Calu3 (cell line): ENCODE measurements around the gene MBD6. TPM values are rescaled to one million over a fixed set of nuclear protein-coding genes. Genes with fewer than 3 reads are reported as not detected.

Experiments
- BruUV-seq: library from RNA; stranded (reverse); fragments of 400-500 nt; replicated peaks from 2 replicates; lab custom pipeline; 2021; lab: Mats Ljungman, UMichigan
- CTCF ChIA-PET: fragments of 300-600 bp; sonication (Branson Sonifier 250); formaldehyde crosslinking; loops from one replicate; lab custom pipeline; 2022; ENCODE audit warnings: antibody characterized with exemption; lab: Charles Lee
- DNase-seq: peaks from one replicate; pipeline ENCODE4 v3.0.0; 2022
- H3K27ac Mint-ChIP-seq: one replicate; pipeline ENCODE4 v1.8.0; 2022; ENCODE audit warnings: mixed read lengths; ENCODE audit not compliant: unreplicated experiment
- H3K27me3 Mint-ChIP-seq: one replicate; pipeline ENCODE4 v1.8.0; 2022; ENCODE audit warnings: mixed read lengths; ENCODE audit not compliant: unreplicated experiment
- H3K36me3 Mint-ChIP-seq: one replicate; pipeline ENCODE4 v1.8.0; 2022; ENCODE audit warnings: mild to moderate bottlenecking, moderate library complexity, mixed read lengths; ENCODE audit not compliant: insufficient read depth, unreplicated experiment
- H3K4me1 Mint-ChIP-seq: one replicate; pipeline ENCODE4 v1.8.0; 2022; ENCODE audit warnings: mild to moderate bottlenecking, low read depth, mixed read lengths; ENCODE audit not compliant: unreplicated experiment
- H3K4me3 Mint-ChIP-seq: one replicate; pipeline ENCODE4 v1.8.0; 2022; ENCODE audit warnings: mild to moderate bottlenecking, low read depth, moderate library complexity, mixed read lengths; ENCODE audit not compliant: unreplicated experiment
- H3K9me3 Mint-ChIP-seq: one replicate; pipeline ENCODE4 v1.8.0; 2022; ENCODE audit warnings: low read depth, mixed read lengths; ENCODE audit not compliant: unreplicated experiment
- intact Hi-C: fragments of 100-400 bp; cut with micrococcal nuclease; formaldehyde crosslinking; loops from one replicate; pipeline ENCODE4 v1.10.0; 2022; ENCODE audit not compliant: unreplicated experiment
- total RNA-seq: library from RNA; stranded (reverse); gene quantifications from 2 replicates; pipeline ENCODE4 v1.2.3, GENCODE V29; 2022
- TF ChIP-seq, protein P1 (sequence below): fragments of 200-600 bp; IDR thresholded peaks from one replicate; pipeline ENCODE4 v1.8.0; 2022; ENCODE audit warnings: antibody characterized with exemption; ENCODE audit not compliant: unreplicated experiment

Gene MBD6
- total RNA-seq, 1 experiment from 2014 or later: 127 TPM

DNA sequence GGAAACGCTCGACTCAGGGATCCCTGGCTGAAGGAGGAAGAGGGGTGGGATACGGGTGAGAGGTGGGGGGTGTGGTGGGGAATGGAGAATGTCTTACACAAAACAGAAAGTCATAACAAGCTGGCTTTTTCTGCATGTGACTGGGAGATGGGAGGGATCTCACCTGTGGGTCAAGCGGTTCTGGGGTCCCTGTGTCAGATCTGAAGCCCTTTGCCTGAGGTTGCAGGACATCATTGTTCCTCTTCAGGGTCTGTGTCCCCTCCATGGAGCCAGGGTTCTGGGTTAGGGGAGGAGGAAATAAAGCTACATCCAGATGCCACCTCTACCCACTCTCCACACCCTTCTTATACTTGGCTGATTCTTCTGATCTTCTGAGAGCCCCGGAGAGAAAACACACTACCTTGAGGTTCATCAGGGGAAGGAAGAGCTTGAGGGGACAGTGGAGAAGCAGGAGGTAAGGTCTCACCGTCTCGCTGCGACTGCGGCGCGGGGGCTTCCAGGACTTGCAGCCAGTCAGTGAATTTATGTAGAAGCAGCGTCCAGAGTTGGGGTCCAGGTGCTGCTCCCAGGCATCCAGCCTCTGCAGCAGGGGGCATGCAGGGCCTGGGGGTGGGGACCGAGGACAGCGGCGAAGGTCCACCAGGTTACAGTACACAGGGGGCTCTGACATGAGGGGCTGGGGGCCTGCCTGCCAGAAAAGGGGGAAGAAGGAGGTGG lies 45.5 kb upstream of the MBD6 start:
- BruUV-seq: no TSS peak
- DNase-seq: no peak
- Mint-ChIP-seq H3K27me3 (peaks cover 100% of the 10 kb centered on the region), H3K36me3 (no peaks in the 10 kb centered on the region), H3K4me3 (no peak overlapping the region), H3K27ac (no peak overlapping the region), H3K4me1 (peaks cover 31% of the 10 kb centered on the region), H3K9me3 (no peaks in the 10 kb centered on the region)
- CTCF ChIA-PET: interaction anchor here (0.6 kb wide), 1 partner anchor 45 kb away, joined by 4 read pairs; no protein-coding TSS in a partner anchor
- TF ChIP-seq, protein P1, sequence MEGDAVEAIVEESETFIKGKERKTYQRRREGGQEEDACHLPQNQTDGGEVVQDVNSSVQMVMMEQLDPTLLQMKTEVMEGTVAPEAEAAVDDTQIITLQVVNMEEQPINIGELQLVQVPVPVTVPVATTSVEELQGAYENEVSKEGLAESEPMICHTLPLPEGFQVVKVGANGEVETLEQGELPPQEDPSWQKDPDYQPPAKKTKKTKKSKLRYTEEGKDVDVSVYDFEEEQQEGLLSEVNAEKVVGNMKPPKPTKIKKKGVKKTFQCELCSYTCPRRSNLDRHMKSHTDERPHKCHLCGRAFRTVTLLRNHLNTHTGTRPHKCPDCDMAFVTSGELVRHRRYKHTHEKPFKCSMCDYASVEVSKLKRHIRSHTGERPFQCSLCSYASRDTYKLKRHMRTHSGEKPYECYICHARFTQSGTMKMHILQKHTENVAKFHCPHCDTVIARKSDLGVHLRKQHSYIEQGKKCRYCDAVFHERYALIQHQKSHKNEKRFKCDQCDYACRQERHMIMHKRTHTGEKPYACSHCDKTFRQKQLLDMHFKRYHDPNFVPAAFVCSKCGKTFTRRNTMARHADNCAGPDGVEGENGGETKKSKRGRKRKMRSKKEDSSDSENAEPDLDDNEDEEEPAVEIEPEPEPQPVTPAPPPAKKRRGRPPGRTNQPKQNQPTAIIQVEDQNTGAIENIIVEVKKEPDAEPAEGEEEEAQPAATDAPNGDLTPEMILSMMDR: no peak
- intact Hi-C loops: no loop called here

DNA sequence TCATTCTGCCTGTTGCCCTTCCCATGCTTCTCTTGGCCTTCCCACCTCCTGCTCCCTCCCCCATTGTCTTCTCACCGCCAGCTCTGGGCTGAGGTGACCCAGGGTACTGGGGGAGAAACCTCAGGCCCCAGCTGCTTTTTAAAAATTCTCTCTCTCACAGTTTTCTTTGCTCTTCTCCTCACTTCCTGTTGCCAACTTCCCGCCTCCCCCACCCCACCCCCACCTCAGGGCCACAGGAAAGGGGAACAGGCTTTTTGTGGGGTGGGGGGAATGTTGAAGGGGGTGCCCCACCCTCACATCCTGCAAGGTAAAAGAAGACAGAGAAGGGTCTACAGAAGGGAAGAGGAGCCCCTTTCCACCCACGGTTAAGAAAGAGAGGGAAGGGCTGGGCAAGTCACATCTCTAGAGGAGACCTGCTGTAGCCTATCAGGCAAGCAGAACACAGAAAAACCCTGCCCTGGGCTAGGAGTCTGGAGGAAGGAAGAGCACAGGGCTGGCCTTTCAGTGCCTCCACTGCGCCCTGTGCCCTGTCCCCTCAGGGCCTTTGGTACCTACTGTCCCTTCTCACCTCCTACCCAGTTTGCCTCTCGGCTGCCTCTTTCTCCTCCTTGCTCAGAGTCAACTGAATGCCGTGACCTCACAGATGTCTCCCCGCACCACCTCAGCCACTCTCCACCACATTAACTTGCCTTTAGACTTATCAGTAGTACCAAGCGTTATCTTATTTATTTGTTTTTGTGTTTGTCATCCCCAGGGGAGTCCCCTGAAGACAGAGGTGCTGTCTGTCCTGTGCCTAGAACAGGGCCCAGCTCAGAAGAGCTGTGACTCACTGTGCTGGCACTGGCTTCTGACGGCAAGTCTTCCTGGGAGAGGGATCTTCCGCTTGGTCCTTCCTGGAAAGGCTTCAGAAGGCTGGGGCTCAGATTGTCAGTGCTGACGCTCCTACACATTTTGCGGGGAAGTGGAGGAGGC lies 44.6 kb upstream of the MBD6 start:
- H3K4me1 Mint-ChIP-seq: peaks cover 31% of the 10 kb centered on the region
- no peak overlapping the region for H3K27ac Mint-ChIP-seq
- no TSS peak for BruUV-seq
- no peaks in the 10 kb centered on the region for H3K36me3 Mint-ChIP-seq
- H3K9me3 Mint-ChIP-seq: no peaks in the 10 kb centered on the region
- intact Hi-C loops: no loop called here
- H3K27me3 Mint-ChIP-seq: peaks cover 97% of the 10 kb centered on the region
- DNase-seq: no peak
- CTCF ChIA-PET: interaction anchor here (0.6 kb wide), 1 partner anchor 46 kb away, joined by 4 read pairs; no protein-coding TSS in a partner anchor
- TF ChIP-seq, protein P1: no peak
- H3K4me3 Mint-ChIP-seq: no peak overlapping the region

DNA sequence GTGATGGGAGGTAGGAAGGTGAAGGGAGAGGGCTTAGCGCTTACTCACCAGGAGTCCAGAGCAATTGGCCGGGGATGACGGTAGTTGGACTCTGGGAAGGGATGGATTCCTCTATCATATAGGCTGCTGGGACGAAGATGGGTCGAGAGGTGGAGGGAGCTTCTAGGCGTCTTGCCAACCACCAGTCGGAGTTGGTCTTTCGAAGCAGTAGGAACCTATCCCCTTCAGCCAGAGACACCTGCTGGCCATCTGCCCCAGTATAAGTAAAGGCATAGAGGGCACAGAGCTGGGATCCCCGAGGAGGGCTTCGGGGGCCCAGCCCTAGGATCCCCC lies 43.6 kb upstream of the MBD6 start:
- CTCF ChIA-PET: no interaction called here
- intact Hi-C loops: no loop called here
- Mint-ChIP-seq H3K36me3 (no peaks in the 10 kb centered on the region), H3K4me3 (no peak overlapping the region), H3K9me3 (no peaks in the 10 kb centered on the region), H3K27ac (no peak overlapping the region), H3K27me3 (peaks cover 97% of the 10 kb centered on the region), H3K4me1 (peaks cover 31% of the 10 kb centered on the region)
- no peak for DNase-seq
- TF ChIP-seq, protein P1: no peak
- no TSS peak for BruUV-seq

DNA sequence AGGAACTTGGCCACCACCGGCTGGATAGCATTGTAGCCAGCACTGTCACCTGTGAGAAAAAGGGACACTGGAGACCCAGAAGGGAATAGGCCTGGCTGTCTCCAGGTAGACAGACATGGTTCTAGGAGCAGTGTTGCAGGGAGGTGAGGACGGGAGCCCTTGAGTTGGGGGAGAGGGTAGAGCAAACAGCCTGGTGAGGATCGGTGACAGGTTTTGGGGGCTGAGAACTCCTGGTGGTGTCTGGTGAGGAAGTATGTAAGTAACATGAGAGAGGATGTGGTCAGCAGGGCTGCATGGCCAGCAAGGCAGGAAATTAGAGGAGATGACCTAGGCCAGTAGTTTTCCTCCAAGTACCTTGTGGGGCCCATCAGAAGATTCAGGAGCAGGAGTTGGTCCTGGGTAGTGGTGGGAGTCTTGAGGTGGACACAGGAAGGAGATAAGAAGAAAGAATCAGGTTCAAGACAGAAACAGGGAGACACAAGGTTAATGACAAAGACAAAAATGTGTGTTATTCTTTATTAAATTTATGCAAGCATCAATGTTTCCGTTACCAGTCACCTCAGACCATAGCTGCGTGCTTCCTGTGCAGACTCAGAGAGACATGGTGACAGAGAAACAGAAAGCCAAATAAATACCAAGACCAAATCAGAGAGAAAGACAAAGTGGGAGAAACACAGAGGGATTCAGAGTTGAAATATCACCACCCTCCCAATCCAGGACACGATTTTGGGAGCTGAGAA lies 43.1 kb upstream of the MBD6 start, which contains the start of gene ARHGAP9:
Gene ARHGAP9, minus strand, starts transcription at position 491 of the 740 bp plus-strand sequence. Its CDS starts 460 bp downstream, at position 31.
- no peak for DNase-seq
- no peaks in the 10 kb centered on the region for H3K9me3 Mint-ChIP-seq
- CTCF ChIA-PET: no interaction called here
- intact Hi-C loops: no loop called here
- BruUV-seq: no TSS peak
- H3K4me3 Mint-ChIP-seq: no peak within 1 kb of the TSS
- H3K27ac Mint-ChIP-seq: no peak within 1 kb of the TSS
- H3K4me1 Mint-ChIP-seq: peaks cover 25% of the 10 kb centered on the region
- peaks cover 91% of the 10 kb centered on the region for H3K27me3 Mint-ChIP-seq
- TF ChIP-seq, protein P1: no peak
- no peaks in the 10 kb centered on the region for H3K36me3 Mint-ChIP-seq
